Vagina (tissue), 2 donors: ENCODE measurements around the gene ZMIZ1. TPM values are rescaled to one million over a fixed set of nuclear protein-coding genes. Genes with fewer than 3 reads are reported as not detected.

Experiments
- DNase-seq, 2 donors: peaks; one replicate each; pipeline ENCODE4 v3.0.0-alpha.2; 2017; ENCODE audit errors: extremely low spot score in 2 of 2
- H3K27ac ChIP-seq: fragments of 200-600 bp; sonication (generic); one replicate; pipeline ENCODE4 v1.5.1; 2019
- H3K27me3 ChIP-seq: fragments of 200-600 bp; sonication (generic); one replicate; pipeline ENCODE4 v1.5.1; 2019
- H3K36me3 ChIP-seq, 2 donors: fragments of 200-600 bp; sonication (generic); one replicate each; pipeline ENCODE4 v1.5.1; 2017 to 2019
- H3K4me1 ChIP-seq: fragments of 200-600 bp; sonication (generic); one replicate; pipeline ENCODE4 v1.5.1; 2019
- H3K4me3 ChIP-seq, 2 donors: fragments of 200-600 bp; sonication (generic); 1 replicate in 1 of 2; 2 replicates in 1 of 2; pipeline ENCODE4 v1.5.1; 2016 to 2019
- H3K9me3 ChIP-seq: fragments of 200-600 bp; sonication (generic); one replicate; pipeline ENCODE4 v1.5.1; 2019
- CTCF ChIP-seq, 3 experiments: fragments of 450-650 bp in 2 of 3; fragments of 200-600 bp in 1 of 3; sonication (generic) in 1 of 3; IDR thresholded peaks; one replicate each; pipeline ENCODE4 v1.5.1; 2017 to 2019; ENCODE audit warnings: antibody characterized with exemption in 3 of 3, mild to moderate bottlenecking in 2 of 3, moderate library complexity in 2 of 3
- POLR2A ChIP-seq, 2 donors: fragments of 450-650 bp; IDR thresholded peaks; one replicate each; pipeline ENCODE4 v1.6.1; 2017; ENCODE audit warnings: antibody characterized with exemption in 2 of 2, mild to moderate bottlenecking in 2 of 2, moderate library complexity in 2 of 2
- POLR2AphosphoS5 ChIP-seq, 2 donors: sonication (generic); formaldehyde crosslinking; IDR thresholded peaks; one replicate each; pipeline ENCODE4 v1.9.0; 2017; ENCODE audit warnings: antibody characterized with exemption in 2 of 2, mild to moderate bottlenecking in 2 of 2, low read depth in 1 of 2; ENCODE audit not compliant: insufficient read depth in 1 of 2
- intact Hi-C: fragments of 100-400 bp; cut with DNase I; formaldehyde crosslinking; loops from one replicate; pipeline ENCODE4 v1.15.1; 2023
- total RNA-seq: library from RNA; depleted of rRNA; stranded (reverse); fragments of >200 nt; gene quantifications from one replicate; pipeline ENCODE4 v1.2.3, GENCODE V29; 2016

ZMIZ1 gene
- total RNA-seq, 1 donor from 2014 or later, result 61.4 TPM

DNA sequence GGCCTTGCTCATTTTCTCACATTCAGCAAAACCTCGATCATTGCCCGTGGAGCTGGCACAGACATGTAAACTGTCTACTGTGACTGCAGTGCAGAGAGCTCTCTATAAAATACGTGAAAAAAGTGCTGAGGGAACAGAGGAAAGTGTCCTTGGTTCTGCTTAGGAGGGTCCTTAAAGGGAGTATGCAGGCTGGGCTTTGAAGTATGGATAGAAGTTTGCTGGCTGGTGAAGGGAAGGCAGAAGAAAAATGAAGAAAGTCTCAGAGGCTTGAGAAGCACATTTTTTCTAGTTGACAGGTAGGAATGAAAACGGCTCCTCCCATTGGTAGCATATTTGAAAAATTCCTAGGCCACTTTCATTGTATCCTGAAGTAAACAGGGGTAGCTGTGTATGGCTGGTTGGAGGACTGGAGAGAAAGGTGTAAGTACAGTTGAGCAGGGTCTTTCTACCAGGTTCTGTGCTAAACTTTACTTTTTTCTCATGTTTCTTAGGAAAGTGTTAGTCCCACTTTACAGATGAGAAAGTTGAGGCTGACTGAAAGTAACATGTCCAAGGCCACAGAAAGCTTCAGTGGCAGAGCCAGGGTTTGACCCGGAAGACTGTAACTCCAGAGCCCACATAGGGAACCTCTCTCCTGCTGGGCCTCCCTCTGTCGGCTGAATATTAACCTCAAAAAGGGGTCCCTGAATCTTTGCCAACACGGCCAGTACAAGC, 215.5 kb downstream of the ZMIZ1 start:
- TF ChIP-seq POLR2AphosphoS5 (IDR thresholded peaks at IDR 0.05; ENCODE audit: insufficient read depth in 1 of 2, low read depth in 1 of 2), result no peak
- Histone ChIP-seq H3K4me1 (peaks cover 37% of the 10 kb centered on the region), H3K9me3 (no peaks in the 10 kb centered on the region), H3K36me3 (no peaks in the 10 kb centered on the region), H3K4me3 (no peak overlapping the region), H3K27me3 (no peaks in the 10 kb centered on the region), H3K27ac (no peak overlapping the region)
- no peak for DNase-seq
- intact Hi-C loops, result no loop called here

DNA sequence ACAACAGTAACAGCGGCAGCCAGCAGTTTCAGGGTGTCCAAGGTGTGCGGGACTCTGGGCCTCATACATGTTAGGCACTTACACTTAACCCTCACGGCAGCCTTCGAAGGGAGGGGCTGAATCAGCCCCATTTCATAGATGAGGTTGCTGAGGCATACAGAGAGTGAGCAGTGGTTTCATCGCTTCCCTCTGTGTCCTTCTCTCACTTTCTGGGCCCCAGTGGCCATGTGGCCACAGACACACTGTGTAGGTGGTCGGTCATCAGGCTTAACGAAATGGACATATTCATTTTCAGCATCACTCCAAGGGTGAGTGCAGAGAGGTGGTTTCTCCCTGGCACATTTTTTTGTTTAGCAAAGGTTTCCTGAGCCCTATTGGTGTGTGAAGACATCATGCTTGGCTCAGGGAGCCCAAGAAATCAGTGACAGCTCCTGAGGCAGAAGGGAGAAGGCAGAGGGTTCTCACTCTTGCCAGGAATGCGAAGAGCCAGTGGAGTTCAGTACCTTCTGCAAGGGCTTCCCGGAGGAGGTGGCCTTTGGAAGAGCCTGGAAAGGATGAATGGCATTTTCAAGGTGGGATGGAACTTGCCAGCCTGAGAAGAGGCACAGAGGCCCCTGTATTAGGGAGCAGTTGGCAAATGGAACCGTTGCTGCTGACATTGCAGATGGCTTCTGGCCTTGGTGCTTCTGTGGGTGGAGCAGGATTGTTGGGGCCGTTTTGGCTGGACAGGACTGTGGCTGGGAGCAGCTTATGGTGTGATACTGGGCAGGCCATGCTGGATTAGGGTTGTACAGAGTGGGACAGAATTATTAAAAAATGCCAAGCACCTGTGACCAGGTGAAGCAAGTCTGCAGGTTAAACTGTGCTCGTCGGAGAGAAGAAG, 216.8 kb downstream of the ZMIZ1 start:
- H3K27ac ChIP-seq, result peak overlapping the region; percentile 63
- H3K9me3 ChIP-seq, result no peaks in the 10 kb centered on the region
- peaks cover 0 to 12% of the 10 kb centered on the region in 2 donors for H3K36me3 ChIP-seq
- H3K4me1 ChIP-seq, result peaks cover 37% of the 10 kb centered on the region
- no peaks in the 10 kb centered on the region for H3K27me3 ChIP-seq
- TF ChIP-seq POLR2AphosphoS5 (IDR thresholded peaks at IDR 0.05; ENCODE audit: insufficient read depth in 1 of 2, low read depth in 1 of 2) (no peak), CTCF (IDR thresholded peaks at IDR 0.05) (no peak), POLR2A (IDR thresholded peaks at IDR 0.05) (no peak)
- H3K4me3 ChIP-seq, result no peak overlapping the region
- no peak for DNase-seq
- intact Hi-C loops, result no loop called here

DNA sequence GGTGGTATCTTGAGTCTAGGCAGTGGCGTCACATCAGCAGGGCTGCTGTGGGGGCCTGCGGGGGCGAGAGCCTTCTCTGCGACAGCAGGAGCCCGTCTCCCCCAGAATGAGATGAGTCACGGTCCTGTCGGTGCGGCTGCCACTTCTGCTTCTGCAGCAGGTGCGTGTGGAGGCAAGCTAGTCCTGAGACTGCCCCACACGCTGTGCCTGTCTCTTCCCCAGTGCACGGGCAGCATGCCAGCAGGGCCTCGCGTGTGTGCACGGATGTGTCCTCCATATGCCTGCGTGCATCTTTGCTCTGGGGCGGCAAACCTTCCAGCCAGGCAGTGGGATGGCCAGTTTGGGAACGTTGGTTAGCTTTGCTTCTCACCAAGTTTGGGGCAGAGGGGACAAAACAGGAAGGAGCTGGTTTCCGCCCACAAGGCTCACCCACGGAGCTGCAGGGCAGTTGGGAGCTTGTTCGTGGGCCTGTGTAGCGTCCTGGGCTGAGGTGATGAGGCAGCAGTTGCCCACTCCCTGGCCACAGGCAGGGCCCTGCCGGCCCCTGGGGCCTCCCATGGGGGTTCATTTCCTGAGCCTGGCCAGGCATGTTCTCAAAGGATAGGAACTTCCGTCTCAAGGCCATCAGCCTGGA, 217.7 kb downstream of the ZMIZ1 start:
- no peak for DNase-seq
- H3K4me1 ChIP-seq, result peaks cover 37% of the 10 kb centered on the region
- H3K27me3 ChIP-seq, result no peaks in the 10 kb centered on the region
- no peaks in the 10 kb centered on the region for H3K9me3 ChIP-seq
- H3K27ac ChIP-seq, result peak overlapping the region; percentile 63
- peaks cover 0 to 21% of the 10 kb centered on the region in 2 donors for H3K36me3 ChIP-seq
- intact Hi-C loops, result no loop called here
- TF ChIP-seq POLR2A (IDR thresholded peaks at IDR 0.05) (no peak), POLR2AphosphoS5 (IDR thresholded peaks at IDR 0.05; ENCODE audit: insufficient read depth in 1 of 2, low read depth in 1 of 2) (peak in 1 of 2 donors; percentile 41)
- H3K4me3 ChIP-seq, result no peak overlapping the region

- H3K9me3 ChIP-seq, result no peaks in the 10 kb centered on the region
- peak overlapping the region; percentile 5 for H3K27ac ChIP-seq
- TF ChIP-seq POLR2AphosphoS5 (IDR thresholded peaks at IDR 0.05; ENCODE audit: insufficient read depth in 1 of 2, low read depth in 1 of 2), result no peak
- no peak for TF ChIP-seq CTCF (IDR thresholded peaks at IDR 0.05)
- no peak for TF ChIP-seq POLR2A (IDR thresholded peaks at IDR 0.05)
- H3K4me3 ChIP-seq, result no peak overlapping the region
- intact Hi-C loops, result no loop called here
- H3K4me1 ChIP-seq, result peaks cover 53% of the 10 kb centered on the region
- peaks cover 0 to 38% of the 10 kb centered on the region in 2 donors for H3K36me3 ChIP-seq
- no peaks in the 10 kb centered on the region for H3K27me3 ChIP-seq
- no peak for DNase-seq
Observed at GRCh38 chr10:79287973-79288723, 219.4 kb downstream of the ZMIZ1 start.

GRCh38 chr10:79289801-79290200, 221.0 kb downstream of the ZMIZ1 start:
- Histone ChIP-seq H3K4me1 (peaks cover 49% of the 10 kb centered on the region), H3K9me3 (no peaks in the 10 kb centered on the region), H3K27ac (peak overlapping the region; percentile 40), H3K27me3 (no peaks in the 10 kb centered on the region), H3K4me3 (no peak overlapping the region), H3K36me3 (peaks cover 0 to 54% of the 10 kb centered on the region in 2 donors)
- intact Hi-C loops, result no loop called here
- TF ChIP-seq CTCF (IDR thresholded peaks at IDR 0.05), result no peak
- TF ChIP-seq POLR2AphosphoS5 (IDR thresholded peaks at IDR 0.05; ENCODE audit: insufficient read depth in 1 of 2, low read depth in 1 of 2), result no peak
- no peak for TF ChIP-seq POLR2A (IDR thresholded peaks at IDR 0.05)
- no peak for DNase-seq
